ENCODE results near the gene DRD3. TPM values are rescaled to one million over a fixed set of nuclear protein-coding genes. Genes with fewer than 3 reads are reported as not detected.

DRD3 gene
- total and polyA plus RNA-seq, 7 experiments from 2014 or later: not detected

DNA sequence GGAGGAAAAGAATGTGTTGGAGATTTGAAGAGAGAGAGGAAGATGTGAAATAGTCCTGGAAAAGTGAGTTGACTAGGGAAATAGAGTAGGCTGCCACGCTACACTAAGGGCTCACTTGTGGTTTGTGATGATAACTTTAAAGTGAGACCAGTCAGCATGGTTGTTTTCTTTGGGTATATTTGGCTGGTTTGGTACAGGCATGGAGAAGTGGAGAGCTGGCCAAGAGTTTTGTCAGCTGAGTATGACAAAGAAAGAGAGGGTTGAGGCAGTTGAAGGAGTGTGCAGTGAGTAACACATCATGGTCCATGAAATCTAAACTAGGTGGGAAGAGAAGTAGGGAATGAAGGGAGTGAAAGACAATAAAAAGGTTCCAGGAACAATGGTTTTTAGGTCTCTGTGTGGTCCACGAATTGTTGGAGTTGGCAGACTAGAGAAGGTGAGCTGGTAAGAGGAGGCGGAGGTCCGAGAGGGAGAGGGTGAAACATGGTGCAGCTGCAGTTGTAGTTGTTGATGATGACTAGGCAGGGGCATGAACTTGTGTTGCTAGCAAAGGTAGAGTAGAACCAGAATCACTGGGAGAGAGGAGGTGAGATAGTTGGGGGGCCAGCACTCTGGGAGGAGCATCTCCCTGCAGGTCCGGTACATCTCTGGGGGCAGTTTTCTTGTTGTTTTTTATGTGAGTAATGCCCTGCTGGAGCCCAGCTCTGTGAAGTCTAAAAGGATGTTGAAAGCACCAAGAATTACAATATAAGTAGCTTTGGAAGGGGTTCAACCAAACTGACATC lies 37.5 kb upstream of the DRD3 start:
- Mint-ChIP-seq H3K36me3 (peaks cover 0 to 10% (median 0%) of the 10 kb centered on the region in 5 donors), H3K27ac (peak overlapping the region in 1 of 9 donors; percentile 34), H3K27me3 (no peaks in the 10 kb centered on the region), H3K9me3 (no peaks in the 10 kb centered on the region), H3K4me3 (peak overlapping the region in 3 of 10 donors; percentile 1 to 14 (median 13)), H3K4me1 (peaks cover 4 to 39% (median 18%) of the 10 kb centered on the region in 7 donors)
- H3K27ac ChIP-seq (ENCODE audit: low read depth, low read length): peak overlapping the region; percentile 90
- intact Hi-C loops (cut with micrococcal nuclease): loop anchor here (5.0 to 10.0 kb wide), 4 partner anchors 682 to 1598 kb away; partner anchors contain the start of gene SIDT1 (in 2 of the 2)
- peak overlapping the region; percentile 5 for H3K4me3 ChIP-seq (ENCODE audit: low read length)
- DNase-seq (no peak), ATAC-seq (no peak)
- H3K4me1 ChIP-seq (ENCODE audit: control insufficient read depth in 2 of 2, insufficient read depth in 2 of 2, low read length in 2 of 2): peaks cover 43 to 90% of the 10 kb centered on the region in 2 donors
- ChIA-PET CTCF (interaction anchor here (0.7 kb wide), 1 partner anchor 206 kb away, joined by 3 read pairs; no protein-coding TSS in a partner anchor), POLR2A (interaction anchor here (0.7 to 6.3 kb wide), 5 partner anchors 9 to 77 kb away, joined by 3 to 132 read pairs (median 7); partner anchors contain the start of gene TIGIT)
- H3K36me3 ChIP-seq (ENCODE audit: control insufficient read depth in 2 of 3, insufficient read depth in 3 of 3, low read length in 3 of 3): no peaks in the 10 kb centered on the region
- H3K27me3 ChIP-seq (ENCODE audit: control insufficient read depth in 2 of 2, insufficient read depth in 2 of 2, low read length in 2 of 2): no peaks in the 10 kb centered on the region
- no peaks in the 10 kb centered on the region for H3K9me3 ChIP-seq (ENCODE audit: control insufficient read depth in 2 of 3, low read length in 3 of 3)

DNA sequence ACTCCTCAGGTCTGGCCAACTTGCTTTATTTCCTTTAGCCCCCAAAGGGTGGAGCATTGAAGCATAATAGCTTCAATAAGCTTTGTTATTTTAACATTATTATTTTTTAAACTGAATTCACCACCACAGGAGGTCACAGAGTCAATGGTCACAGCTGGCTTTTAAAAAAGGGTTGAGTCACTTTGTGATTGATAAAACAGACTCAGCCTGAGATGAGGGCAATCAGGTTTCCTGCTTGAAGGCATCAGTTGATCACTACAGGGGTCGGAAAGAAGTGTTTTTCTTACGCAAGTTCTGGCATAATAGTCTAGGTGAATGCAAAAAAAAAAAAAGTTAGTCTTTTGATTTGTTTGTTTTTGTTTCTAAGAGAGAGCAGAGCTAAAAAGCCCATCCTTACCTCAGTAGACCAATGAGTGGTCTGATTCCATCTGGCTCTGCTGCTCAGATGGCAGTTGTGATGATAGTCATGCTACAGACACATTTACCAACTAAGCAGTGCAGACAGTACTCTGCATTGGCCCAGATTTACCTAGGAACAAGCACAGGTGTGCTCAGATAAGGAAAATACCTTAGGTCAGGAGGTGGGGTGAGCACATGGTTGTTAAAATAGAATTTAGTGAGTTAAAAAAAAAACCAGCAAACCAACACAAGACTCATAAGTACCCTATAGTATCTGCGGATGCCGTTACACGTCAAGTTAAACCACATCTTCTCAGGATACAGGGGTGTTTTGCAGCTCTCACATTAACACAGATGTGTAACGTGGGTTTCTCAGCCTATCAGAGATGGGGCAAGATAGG lies 35.9 kb upstream of the DRD3 start:
- Histone ChIP-seq H3K27me3 (ENCODE audit: control insufficient read depth in 2 of 2, insufficient read depth in 2 of 2, low read length in 2 of 2) (no peaks in the 10 kb centered on the region), H3K4me3 (ENCODE audit: low read length) (peak overlapping the region; percentile 50), H3K4me1 (ENCODE audit: control insufficient read depth in 2 of 2, insufficient read depth in 2 of 2, low read length in 2 of 2) (peaks cover 43 to 74% of the 10 kb centered on the region in 2 donors), H3K36me3 (ENCODE audit: control insufficient read depth in 2 of 3, insufficient read depth in 3 of 3, low read length in 3 of 3) (no peaks in the 10 kb centered on the region), H3K9me3 (ENCODE audit: control insufficient read depth in 2 of 3, low read length in 3 of 3) (no peaks in the 10 kb centered on the region), H3K27ac (ENCODE audit: low read depth, low read length) (peak overlapping the region; percentile 90)
- intact Hi-C loops (cut with micrococcal nuclease): loop anchor here (1.0 to 10.0 kb wide), 17 partner anchors 9 to 1652 kb away; partner anchors contain the start of genes DRD3 (in 2 of the 2), SIDT1 (in 2 of the 2), SLC35A5 (in 2 of the 2) and ZBTB20 (in 2 of the 2)
- H3K4me1 Mint-ChIP-seq: peaks cover 0 to 32% (median 8%) of the 10 kb centered on the region in 7 donors
- peaks cover 0 to 4% (median 0%) of the 10 kb centered on the region in 11 donors for H3K9me3 Mint-ChIP-seq
- H3K27me3 Mint-ChIP-seq: no peaks in the 10 kb centered on the region
- ATAC-seq (peak; percentile 83), DNase-seq (peak in 7 of 9 donors; percentile 61 to 85 (median 76))
- POLR2A ChIA-PET: interaction anchor here (0.6 to 6.3 kb wide), 21 partner anchors 10 to 1227 kb away, joined by 3 to 132 read pairs (median 6); partner anchors contain the start of genes DRD3, NAA50, TIGIT and ZBTB20
- H3K4me3 Mint-ChIP-seq: no peak overlapping the region
- peaks cover 0 to 10% (median 0%) of the 10 kb centered on the region in 5 donors for H3K36me3 Mint-ChIP-seq
- H3K27ac Mint-ChIP-seq: no peak overlapping the region
- CTCF ChIA-PET: interaction anchor here (0.6 to 2.6 kb wide), 11 partner anchors 11 to 730 kb away, joined by 3 to 13 read pairs (median 6); partner anchors contain the start of gene ZNF80

DNA sequence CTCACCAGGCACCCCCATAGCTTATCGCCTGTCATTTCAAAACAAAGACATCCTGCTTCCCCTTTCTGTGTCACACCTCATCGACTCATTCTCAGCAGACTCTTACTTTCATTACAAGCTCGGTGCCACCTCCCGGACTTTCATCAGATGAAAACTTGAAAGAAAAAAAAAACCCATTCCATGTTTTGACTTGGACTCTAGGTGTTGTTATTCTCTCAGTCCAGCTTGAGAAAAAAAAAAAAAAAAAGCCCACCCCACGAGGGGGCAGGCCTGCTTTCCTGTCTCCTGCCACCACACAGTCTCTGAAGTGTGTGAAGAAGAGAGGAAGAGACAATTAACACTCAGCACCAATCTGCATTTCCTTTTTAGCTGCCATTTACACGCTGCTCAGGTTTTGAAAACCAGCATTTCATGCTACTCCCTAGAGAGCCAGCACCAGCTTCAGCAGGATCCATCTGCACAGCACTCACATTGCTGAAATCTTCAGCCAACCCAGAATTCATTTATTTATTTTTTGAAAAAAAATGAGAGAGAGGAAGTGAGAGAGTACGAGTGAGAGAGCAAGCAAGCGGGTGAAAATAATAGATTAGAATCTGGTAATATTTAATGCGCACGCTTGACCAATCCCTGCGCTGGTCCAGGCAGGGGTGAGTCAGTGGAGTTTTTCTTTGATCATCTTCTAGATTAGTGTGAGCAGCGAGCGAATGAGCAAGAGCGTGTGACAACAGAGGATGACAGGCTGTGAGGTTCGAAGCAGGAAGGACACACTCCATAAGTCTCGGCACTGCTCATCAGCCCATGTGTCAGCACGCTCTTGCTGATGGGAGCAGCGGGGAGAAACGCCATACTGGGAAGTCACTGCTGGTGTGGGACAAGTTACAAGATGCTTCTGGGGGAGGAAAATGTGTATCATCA lies 35.0 kb upstream of the DRD3 start:
- H3K36me3 Mint-ChIP-seq: peaks cover 0 to 10% (median 0%) of the 10 kb centered on the region in 5 donors
- POLR2A ChIA-PET: interaction anchor here (0.5 to 6.3 kb wide), 37 partner anchors 9 to 1470 kb away, joined by 3 to 132 read pairs (median 4); partner anchors contain the start of genes DRD3, USF3, ZBTB20 and ZNF80
- intact Hi-C loops (cut with micrococcal nuclease): loop anchor here (1.0 to 10.0 kb wide), 26 partner anchors 9 to 1652 kb away; partner anchors contain the start of genes ATP6V1A (in 2 of the 2), CCDC191 (in 2 of the 2), DRD3 (in 2 of the 2) and NAA50 (in 2 of the 2)

DNA sequence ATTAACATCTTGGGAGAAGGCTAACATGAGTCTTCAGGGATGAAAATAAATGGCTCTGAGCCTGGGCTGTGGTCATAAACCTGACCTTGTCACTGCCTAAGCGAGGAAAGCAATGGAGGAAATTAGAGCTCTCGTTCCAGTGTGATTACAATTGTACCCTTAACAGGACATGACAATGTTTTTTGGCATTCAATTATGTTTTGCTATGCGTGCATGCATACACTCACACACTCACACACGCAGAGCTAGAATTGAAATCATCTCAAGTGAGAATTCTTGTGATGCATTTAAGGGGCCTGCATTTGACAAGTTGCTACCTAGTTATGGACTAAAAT lies 34.4 kb upstream of the DRD3 start:
- H3K4me1 ChIP-seq (ENCODE audit: control insufficient read depth in 2 of 2, insufficient read depth in 2 of 2, low read length in 2 of 2): peaks cover 41 to 59% of the 10 kb centered on the region in 2 donors

More for the DNA sequence above, 35.0 kb upstream of the DRD3 start:
- H3K9me3 ChIP-seq (ENCODE audit: control insufficient read depth in 2 of 3, low read length in 3 of 3): no peaks in the 10 kb centered on the region
- ATAC-seq: peak; percentile 61
- peak overlapping the region; percentile 50 for H3K4me3 ChIP-seq (ENCODE audit: low read length)
- Mint-ChIP-seq H3K27me3 (no peaks in the 10 kb centered on the region), H3K4me3 (no peak overlapping the region), H3K27ac (no peak overlapping the region), H3K4me1 (peaks cover 0 to 26% (median 3%) of the 10 kb centered on the region in 7 donors), H3K9me3 (peaks cover 0 to 4% (median 0%) of the 10 kb centered on the region in 11 donors)
- H3K4me1 ChIP-seq (ENCODE audit: control insufficient read depth in 2 of 2, insufficient read depth in 2 of 2, low read length in 2 of 2): peaks cover 43 to 65% of the 10 kb centered on the region in 2 donors
- DNase-seq: peak; percentile 33 to 83 (median 71)
- H3K36me3 ChIP-seq (ENCODE audit: control insufficient read depth in 2 of 3, insufficient read depth in 3 of 3, low read length in 3 of 3): no peaks in the 10 kb centered on the region
- CTCF ChIA-PET: interaction anchor here (0.7 to 2.6 kb wide), 21 partner anchors 9 to 746 kb away, joined by 3 to 14 read pairs (median 5); partner anchors contain the start of gene ZNF80
- peak overlapping the region; percentile 90 for H3K27ac ChIP-seq (ENCODE audit: low read depth, low read length)
- H3K27me3 ChIP-seq (ENCODE audit: control insufficient read depth in 2 of 2, insufficient read depth in 2 of 2, low read length in 2 of 2): no peaks in the 10 kb centered on the region

DNA sequence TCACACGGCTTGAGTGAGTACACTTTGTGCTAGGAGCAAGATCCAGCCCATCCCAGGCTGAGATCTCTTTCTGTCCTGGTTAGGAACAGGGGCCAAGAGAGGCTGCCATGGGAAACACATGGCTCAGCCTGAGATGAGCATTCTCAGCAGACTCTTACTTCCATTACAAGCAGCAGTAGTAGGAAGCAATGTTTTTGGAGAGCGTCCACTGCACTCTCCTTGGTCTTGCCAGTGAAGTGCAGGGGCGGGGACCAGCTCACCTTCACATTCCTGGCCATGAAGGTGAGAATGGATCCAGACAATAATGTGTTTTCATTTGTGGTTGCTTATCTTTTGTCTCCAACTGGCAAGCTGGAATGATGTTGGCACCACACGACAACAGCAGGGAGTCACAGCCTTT lies 33.8 kb upstream of the DRD3 start:
- POLR2A ChIA-PET: interaction anchor here (0.9 to 6.3 kb wide), 14 partner anchors 8 to 1254 kb away, joined by 4 to 132 read pairs (median 9); partner anchors contain the start of genes ZBTB20 and ZNF80
- Mint-ChIP-seq H3K27ac (no peak overlapping the region), H3K4me3 (peak overlapping the region in 3 of 10 donors; percentile 14 to 38 (median 32)), H3K9me3 (peaks cover 0 to 4% (median 0%) of the 10 kb centered on the region in 11 donors), H3K27me3 (no peaks in the 10 kb centered on the region), H3K4me1 (peaks cover 0 to 20% (median 0%) of the 10 kb centered on the region in 7 donors), H3K36me3 (peaks cover 0 to 8% (median 0%) of the 10 kb centered on the region in 5 donors)
- H3K36me3 ChIP-seq (ENCODE audit: control insufficient read depth in 2 of 3, insufficient read depth in 3 of 3, low read length in 3 of 3): no peaks in the 10 kb centered on the region
- no peak for DNase-seq
- no peaks in the 10 kb centered on the region for H3K27me3 ChIP-seq (ENCODE audit: control insufficient read depth in 2 of 2, insufficient read depth in 2 of 2, low read length in 2 of 2)
- peaks cover 38 to 53% of the 10 kb centered on the region in 2 donors for H3K4me1 ChIP-seq (ENCODE audit: control insufficient read depth in 2 of 2, insufficient read depth in 2 of 2, low read length in 2 of 2)
- CTCF ChIA-PET: interaction anchor here (0.8 to 2.6 kb wide), 7 partner anchors 10 to 206 kb away, joined by 3 to 14 read pairs (median 6); no protein-coding TSS in a partner anchor
- peak overlapping the region; percentile 90 for H3K27ac ChIP-seq (ENCODE audit: low read depth, low read length)
- no peak for ATAC-seq
- intact Hi-C loops (cut with micrococcal nuclease): loop anchor here (1.0 to 10.0 kb wide), 19 partner anchors 19 to 1650 kb away; partner anchors contain the start of genes CCDC191 (in 2 of the 2), QTRT2 (in 2 of the 2), SIDT1 (in 2 of the 2) and USF3 (in 2 of the 2)
- no peaks in the 10 kb centered on the region for H3K9me3 ChIP-seq (ENCODE audit: control insufficient read depth in 2 of 3, low read length in 3 of 3)
- H3K4me3 ChIP-seq (ENCODE audit: low read length): peak overlapping the region; percentile 50

More for the DNA sequence above, 34.4 kb upstream of the DRD3 start:
- ChIA-PET CTCF (interaction anchor here (0.7 to 2.6 kb wide), 19 partner anchors 9 to 745 kb away, joined by 3 to 14 read pairs (median 5); partner anchors contain the start of gene ZNF80), POLR2A (interaction anchor here (0.5 to 6.3 kb wide), 29 partner anchors 9 to 1470 kb away, joined by 3 to 132 read pairs (median 4); partner anchors contain the start of genes USF3, ZBTB20 and ZNF80)
- Mint-ChIP-seq H3K4me1 (peaks cover 0 to 26% (median 0%) of the 10 kb centered on the region in 7 donors), H3K4me3 (no peak overlapping the region), H3K27ac (no peak overlapping the region), H3K27me3 (no peaks in the 10 kb centered on the region), H3K36me3 (peaks cover 0 to 10% (median 0%) of the 10 kb centered on the region in 5 donors), H3K9me3 (peaks cover 0 to 4% (median 0%) of the 10 kb centered on the region in 11 donors)
- DNase-seq: no peak
- ATAC-seq: no peak
- no peaks in the 10 kb centered on the region for H3K27me3 ChIP-seq (ENCODE audit: control insufficient read depth in 2 of 2, insufficient read depth in 2 of 2, low read length in 2 of 2)
- peak overlapping the region; percentile 90 for H3K27ac ChIP-seq (ENCODE audit: low read depth, low read length)
- intact Hi-C loops (cut with micrococcal nuclease): loop anchor here (1.0 to 10.0 kb wide), 19 partner anchors 18 to 1651 kb away; partner anchors contain the start of genes CCDC191 (in 2 of the 2), QTRT2 (in 2 of the 2), SIDT1 (in 2 of the 2) and USF3 (in 2 of the 2)
- peak overlapping the region; percentile 50 for H3K4me3 ChIP-seq (ENCODE audit: low read length)
- no peaks in the 10 kb centered on the region for H3K9me3 ChIP-seq (ENCODE audit: control insufficient read depth in 2 of 3, low read length in 3 of 3)
- H3K36me3 ChIP-seq (ENCODE audit: control insufficient read depth in 2 of 3, insufficient read depth in 3 of 3, low read length in 3 of 3): no peaks in the 10 kb centered on the region
